ENCODE results near the gene TNFRSF1B.
A peak's percentile ranks its signal among the peaks of the same experiment; 100 is the strongest.

Gene TNFRSF1B

DNA sequence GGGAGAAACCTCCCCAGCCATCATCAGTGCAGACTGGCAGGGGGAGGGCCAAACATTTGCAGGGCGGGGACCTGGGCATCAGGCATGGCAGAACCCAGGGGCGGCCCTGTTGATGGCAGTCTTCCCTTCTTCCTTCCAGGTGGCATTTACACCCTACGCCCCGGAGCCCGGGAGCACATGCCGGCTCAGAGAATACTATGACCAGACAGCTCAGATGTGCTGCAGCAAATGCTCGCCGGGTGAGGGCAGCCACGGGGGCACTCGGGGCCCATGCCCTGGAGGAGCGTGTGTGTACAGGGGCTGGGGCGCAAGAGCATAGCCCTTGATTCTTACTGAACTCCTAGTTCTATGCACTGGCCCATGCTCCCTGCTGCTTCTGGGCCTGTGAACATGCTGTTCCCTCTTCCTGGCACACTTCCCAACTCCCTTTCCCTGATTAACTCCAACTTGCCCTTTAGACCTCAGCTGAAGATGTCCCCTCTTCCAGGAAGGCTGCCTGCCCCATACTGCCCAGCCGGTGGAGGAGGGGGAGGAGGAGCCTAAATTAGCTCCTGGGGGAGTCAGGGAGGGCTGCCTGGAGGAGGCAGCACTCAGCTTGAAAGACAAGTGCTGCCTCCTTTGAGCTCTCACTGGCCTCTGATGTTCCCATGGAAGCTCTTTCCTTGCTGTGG is 22.0 kb downstream of the TNFRSF1B start:
- no peak for DNase-seq (ENCODE audit: low spot score)
- no peak for FAIRE-seq

DNA sequence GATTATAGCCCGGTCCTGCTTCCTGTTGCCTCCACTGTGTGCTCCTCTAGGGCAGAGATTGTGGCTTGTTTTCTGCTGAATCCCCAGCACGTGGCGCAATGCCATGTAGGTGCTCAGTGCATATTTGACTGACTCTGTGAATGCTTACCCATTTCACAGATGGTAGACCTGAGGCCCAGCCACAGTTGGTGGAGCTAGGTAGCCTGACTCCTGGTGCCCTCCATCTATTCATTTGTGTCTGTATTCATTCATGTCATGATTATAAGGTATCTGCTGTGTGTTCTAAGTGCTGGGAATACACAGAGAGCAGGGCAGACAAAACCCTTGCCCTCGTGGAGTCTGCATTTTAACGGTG is 22.5 kb downstream of the TNFRSF1B start:
- FAIRE-seq: no peak
- DNase-seq (ENCODE audit: low spot score): no peak

DNA sequence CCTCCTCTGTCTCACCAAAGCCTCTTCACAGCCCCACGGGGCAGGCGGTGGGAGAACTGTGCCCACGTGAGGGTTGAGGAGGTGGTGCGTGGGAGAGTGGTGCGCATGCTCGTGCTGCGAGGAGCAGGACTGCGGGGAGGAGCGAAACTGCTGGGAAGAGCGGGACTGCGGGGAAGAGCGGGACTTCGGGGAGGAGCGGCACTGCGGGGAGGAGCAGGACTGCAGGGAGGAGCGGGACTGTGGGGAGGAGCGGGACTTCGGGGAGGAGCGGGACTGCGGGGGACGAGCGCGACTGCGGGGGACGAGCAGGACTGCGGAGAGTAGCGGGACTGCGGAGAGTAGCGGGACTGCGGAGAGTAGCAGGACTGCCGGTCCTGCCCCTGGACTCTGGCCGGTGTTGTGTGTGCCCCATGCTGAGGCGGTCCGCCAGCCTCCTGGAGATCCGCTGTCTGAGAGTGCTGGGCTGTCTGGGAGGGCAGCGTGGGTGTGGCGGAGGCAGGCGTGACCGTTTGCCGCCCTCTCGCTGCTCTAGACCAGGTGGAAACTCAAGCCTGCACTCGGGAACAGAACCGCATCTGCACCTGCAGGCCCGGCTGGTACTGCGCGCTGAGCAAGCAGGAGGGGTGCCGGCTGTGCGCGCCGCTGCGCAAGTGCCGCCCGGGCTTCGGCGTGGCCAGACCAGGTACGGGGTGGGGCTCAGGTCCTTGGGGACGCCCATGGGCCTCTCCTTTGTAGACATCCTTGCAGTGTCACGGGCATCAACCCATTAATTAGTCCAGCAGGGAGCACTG is 24.6 kb downstream of the TNFRSF1B start:
- FAIRE-seq: no peak
- DNase-seq (ENCODE audit: low spot score): no peak

DNA sequence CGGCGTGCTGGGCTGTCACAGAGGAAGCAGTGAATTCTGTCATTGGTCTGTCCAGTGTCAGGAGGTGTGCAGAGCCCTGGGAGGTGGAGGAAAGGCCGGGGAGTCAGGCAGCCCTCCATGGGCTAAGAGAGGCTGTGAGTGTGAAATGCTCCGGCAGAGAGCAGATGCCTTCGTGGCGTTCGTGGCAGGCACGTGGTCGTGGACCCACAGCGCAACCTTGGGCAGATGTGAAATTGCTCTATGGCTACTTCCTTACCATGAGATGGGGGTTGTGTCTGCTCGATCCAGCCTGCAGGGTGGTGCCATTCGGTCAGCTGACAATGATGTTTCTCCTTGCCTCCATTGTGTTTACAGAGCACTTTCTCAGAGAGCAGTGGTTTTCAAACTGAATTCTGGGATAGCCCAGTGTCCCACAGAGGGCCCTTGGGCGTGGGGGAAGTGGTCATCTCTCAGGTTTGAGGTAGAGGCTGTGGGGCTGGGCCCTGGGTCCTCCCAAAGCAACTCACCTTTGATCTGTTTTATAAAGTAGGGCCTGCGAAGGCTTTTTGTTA is 27.9 kb downstream of the TNFRSF1B start:
- FAIRE-seq (no peak), DNase-seq (ENCODE audit: low spot score) (no peak)

DNA sequence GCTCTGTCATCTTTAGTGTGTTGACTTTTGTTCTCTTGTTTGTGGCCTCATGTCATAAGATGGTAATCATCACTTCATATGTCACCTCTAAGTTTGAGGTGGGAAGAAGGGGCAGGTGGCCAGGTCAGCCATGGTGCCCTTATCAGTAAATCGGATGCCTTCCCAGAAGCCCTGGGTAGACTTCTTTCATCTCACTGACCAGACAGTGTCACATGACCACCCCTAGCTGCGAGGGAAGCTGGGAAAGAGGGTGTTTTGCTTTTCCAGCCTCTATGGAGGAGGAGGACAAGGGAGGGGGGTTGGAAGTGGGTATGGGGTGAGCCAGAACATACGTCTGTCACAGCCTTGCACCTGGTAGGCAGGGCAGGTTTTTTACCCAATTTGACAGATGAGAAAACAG is 28.6 kb downstream of the TNFRSF1B start:
- no peak for DNase-seq (ENCODE audit: low spot score)
- FAIRE-seq: no peak

DNA sequence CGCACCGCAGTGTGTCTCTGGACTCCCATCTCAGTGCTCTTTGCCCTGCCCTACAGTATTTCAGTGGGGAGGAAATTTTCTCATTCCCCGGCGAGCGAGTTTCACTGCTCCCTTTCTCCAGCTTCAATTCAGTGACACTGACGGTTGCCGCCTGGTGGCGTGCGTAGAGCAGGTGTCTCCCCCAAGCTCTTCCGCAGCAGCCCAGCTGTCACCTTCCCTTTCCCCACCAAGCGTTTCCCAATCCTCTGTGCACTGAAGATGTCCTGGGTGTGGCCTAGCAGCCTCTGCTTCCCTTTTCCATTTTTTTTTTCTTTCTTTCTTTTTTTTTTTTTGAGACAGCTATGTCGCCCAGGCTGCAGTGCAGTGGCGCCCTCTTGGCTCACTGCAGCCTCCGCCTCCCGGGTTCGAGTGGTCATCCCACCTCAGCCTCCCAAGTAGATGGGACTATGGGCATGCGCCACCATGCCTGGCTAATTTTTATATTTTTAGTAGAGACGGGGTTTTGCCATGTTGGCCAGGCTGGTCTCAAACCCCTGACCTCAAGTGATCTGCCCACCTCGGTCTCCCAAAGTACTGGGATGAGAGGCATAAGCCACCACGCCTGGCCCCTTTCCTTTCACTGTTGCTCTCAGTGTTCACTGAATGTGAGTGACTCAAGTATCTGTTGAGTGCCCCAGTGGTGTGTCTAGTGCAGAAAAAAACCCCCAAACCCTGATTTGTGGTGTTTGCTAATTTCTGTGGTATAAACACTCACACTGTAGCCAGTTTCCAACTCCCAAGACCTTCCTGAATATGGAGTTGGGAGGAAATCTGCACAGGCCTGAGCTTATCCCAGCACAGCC is 30.1 kb downstream of the TNFRSF1B start:
- no peak for FAIRE-seq
- DNase-seq (ENCODE audit: low spot score): no peak

DNA sequence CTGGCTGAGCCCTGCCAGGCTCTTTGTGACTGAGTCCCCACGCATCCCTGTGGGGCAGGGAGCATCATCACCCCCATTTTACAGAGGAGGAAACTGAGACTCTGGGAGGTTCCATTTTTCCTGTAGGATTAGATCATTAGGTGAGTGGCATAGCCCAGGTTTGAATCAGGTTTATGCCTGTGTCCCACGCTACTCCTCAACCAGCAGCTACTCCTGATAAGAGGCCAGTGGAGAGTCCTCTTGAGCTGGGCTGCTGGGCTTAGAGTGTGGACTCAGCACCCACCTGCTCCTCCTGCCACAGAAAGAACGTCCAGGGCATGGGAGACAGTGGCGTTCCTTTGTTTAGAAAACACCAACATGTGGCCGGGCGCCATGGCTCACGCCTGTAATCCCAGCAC is 30.7 kb downstream of the TNFRSF1B start:
- no peak for DNase-seq (ENCODE audit: low spot score)
- FAIRE-seq: no peak

DNA sequence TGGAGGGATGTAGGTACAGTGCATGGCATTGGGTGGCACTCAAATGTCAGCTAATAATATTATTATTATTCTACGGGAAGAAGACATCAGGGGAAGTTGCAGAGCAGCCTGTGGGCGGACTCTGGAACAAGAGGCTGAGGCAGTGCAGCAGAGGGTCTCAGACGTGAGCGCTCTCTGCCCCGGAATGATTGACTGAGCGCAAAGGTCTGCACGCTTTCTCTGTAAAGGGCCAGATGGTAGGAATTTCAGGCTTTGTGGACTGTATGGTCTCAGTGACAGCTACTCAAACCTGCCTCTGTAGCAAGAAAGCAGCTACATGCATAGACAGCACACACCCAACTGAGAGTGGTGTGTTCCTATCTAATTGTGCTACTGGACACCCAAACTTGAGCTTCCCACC is 33.4 kb downstream of the TNFRSF1B start:
- FAIRE-seq (no peak), DNase-seq (ENCODE audit: low spot score) (no peak)

DNA sequence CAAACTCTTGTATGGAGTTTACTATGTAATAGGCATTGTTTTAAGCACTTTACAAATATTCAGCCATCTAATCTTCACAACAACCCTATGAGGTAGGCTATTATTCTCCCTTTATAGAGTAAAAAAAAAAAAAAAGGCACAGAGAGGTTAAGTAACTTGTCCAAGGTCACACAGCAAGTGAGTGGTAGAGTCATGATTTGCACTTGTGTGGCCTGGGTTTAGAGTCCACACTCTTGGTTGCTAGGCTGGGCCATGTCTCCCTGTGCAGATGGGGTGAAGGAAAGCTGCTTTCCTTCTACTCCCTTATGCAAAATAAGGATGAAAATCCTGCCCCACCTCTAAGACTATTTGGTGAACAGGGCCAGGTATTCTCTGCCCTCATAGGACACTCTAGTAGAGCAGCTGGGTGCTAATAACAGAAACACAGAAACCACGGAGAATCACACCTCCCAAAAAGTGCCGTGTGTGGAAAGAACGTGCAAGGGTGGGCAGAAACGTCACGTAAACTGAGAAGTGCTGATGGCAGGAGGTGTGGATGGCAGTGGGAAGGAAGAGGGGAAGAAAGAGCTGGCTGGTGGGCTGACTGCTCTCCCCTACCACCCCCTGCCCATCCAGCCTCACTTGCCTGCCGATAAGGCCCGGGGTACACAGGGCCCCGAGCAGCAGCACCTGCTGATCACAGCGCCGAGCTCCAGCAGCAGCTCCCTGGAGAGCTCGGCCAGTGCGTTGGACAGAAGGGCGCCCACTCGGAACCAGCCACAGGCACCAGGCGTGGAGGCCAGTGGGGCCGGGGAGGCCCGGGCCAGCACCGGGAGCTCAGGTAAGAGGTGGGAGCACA is 34.8 kb downstream of the TNFRSF1B start:
- FAIRE-seq: no peak

DNA sequence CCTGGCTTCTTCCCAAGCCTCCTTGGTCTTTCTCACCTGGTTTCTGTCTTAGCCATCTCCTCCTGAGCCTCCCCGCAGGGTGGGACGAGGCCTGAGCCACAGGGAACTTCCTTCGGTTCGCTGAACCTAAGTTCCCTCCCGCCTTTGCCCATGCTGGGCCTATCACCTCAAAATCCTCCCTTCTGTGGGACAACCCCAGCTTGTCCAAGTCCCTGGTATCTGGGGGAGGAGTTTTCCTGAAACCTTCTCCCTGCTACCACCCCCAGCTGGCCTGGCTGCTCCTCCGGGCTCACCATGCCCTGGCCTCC is 35.4 kb downstream of the TNFRSF1B start:
- DNase-seq (ENCODE audit: low spot score): no peak
- FAIRE-seq: no peak

More for the DNA sequence above, 34.8 kb downstream of the TNFRSF1B start:
- DNase-seq (ENCODE audit: low spot score): no peak

DNA sequence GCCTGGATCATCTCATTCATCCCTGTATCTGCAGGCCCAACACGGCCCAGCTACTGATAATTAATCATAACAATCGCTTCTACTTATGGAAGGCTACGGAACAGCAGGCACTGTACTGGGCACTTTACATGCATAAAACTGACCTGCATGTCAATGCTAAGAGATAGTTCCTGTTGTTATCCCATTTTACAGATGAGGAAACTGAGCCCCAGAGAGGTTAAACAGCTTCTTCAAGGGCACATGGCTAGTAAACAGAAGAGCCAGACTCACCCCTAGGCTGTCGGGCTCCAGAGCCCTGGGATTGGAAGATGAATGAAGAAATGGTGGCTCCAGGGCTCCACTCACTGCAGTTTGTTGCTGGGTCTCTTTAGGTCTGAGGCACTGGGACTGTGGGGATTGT is 35.8 kb downstream of the TNFRSF1B start:
- no peak for FAIRE-seq
- DNase-seq (ENCODE audit: low spot score): no peak

DNA sequence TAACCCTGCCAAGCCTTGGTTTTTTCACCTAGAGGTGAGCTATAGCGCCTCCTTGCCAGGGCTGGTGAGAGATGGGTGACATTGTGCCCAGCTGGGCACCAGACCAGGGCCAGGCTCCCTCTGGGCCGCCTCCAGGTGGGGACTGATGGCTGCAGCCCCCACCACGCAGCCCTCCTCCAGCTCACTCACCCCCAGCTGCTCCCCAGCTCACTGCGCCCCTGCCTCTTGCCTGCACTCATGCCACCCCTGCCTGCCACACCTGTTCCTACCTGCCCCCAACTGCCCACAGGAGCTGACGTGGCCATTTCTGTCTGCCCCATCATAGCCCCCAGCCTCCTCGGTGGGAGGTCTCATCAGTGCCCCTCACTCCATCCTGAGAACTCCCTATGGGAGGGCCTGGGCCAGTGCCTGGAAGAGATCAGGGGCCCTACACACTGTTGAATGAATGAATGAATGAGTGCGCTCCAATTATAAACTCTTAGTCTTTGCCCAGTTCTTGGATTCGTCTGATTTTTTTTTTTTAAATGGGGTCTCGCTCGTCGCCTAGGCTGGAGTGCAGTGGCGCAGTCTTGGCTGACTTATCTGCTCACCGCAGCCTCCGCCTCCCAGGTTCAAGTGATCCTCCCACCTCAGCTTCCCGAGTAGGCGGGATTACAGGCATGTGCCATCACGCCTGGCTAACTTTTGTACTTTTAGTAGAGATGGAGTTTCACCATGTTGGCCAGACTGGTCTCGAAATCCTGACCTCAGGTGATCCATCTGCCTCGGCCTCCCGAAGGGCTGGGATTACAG is 36.6 kb downstream of the TNFRSF1B start:
- no peak for FAIRE-seq
- no peak for DNase-seq (ENCODE audit: low spot score)

DNA sequence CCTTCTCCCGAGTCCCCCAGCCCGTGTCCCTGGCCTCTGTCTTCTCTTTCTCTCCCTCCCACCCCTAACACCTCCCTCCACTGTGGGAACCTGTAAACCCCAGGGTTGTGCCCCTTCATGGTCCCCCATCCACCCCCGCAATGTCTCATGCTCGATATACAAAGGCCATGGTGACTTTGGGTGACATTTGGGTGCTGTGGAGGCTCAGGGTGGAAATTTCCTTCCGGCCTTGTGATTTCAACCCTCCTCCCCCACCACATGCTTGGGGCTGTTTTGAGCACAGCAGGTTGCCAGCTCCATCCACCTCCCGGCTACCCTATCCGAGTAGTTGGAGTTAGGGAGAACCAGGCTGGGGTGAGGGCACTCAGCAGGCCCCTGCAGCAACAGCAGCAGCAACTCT is 37.3 kb downstream of the TNFRSF1B start:
- FAIRE-seq (no peak), DNase-seq (ENCODE audit: low spot score) (no peak)

DNA sequence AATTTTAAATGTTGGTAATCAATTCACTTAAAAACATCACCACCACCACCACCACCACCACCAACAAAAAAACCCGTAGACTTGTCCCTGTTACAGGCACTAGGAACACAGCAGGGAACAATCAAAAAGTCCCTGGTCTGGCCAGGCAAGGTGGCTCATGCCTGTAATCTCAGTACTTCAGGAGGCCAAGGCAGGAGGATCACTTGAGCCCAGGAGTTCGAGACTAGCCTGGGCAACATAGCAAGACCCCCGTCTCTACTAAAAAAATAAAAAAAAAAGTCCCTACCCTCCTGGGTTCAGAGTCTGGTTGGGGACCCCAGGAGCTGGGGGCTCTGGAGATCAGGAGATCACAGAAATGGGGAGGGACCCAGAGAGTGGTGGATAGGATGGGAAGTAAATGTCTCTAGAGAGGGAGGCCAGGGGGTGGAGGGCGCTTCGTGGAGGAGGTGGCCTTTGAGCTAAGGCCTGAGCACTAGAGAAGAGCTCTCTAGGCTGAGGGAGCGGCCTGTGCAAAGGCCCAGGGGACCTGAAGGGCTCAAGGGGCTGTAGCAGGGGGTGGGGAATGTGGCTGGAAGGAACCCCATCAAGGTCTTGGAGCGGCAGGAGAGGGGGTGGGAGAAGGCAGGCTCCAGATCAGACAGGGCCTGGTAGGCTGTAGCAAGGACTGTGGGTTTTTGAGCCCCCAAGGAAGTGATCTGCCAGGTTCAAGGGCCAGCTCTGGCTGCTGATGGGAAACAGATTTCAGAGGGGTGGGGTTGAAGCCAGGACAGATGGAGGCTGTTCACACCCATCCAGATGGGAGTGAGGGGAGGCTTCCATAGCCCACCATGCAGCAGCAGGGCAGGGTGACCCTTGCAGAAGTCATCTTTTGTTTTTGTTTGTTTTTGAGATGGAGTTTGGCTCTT is 38.2 kb downstream of the TNFRSF1B start:
- FAIRE-seq (no peak), DNase-seq (ENCODE audit: low spot score) (no peak)

DNA sequence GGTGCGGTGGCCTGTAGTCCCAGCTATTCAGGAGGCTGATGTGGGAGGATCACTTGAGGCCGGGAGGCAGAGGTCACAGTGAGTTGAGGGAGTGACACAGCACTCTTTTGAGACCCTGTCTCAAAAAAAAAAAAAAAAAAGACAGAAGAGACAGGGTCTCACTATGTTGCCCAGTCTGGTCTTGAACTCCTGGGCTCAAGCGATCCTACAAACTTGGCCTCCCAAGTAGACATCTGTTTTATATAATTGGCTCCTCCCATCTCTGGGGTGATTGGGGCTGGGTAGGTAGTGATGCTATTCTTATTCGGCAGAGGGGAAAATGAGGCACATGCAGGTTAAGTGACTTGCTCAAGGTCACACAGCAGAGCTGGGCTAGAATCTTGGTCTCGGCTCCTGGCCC is 39.4 kb downstream of the TNFRSF1B start:
- no peak for FAIRE-seq
- DNase-seq (ENCODE audit: low spot score): no peak

DNA sequence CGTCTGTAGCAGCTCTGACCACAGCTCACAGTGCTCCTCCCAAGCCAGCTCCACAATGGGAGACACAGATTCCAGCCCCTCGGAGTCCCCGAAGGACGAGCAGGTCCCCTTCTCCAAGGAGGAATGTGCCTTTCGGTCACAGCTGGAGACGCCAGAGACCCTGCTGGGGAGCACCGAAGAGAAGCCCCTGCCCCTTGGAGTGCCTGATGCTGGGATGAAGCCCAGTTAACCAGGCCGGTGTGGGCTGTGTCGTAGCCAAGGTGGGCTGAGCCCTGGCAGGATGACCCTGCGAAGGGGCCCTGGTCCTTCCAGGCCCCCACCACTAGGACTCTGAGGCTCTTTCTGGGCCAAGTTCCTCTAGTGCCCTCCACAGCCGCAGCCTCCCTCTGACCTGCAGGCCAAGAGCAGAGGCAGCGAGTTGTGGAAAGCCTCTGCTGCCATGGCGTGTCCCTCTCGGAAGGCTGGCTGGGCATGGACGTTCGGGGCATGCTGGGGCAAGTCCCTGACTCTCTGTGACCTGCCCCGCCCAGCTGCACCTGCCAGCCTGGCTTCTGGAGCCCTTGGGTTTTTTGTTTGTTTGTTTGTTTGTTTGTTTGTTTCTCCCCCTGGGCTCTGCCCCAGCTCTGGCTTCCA is 40.1 kb downstream of the TNFRSF1B start:
- DNase-seq (ENCODE audit: low spot score) (no peak), FAIRE-seq (no peak)

DNA sequence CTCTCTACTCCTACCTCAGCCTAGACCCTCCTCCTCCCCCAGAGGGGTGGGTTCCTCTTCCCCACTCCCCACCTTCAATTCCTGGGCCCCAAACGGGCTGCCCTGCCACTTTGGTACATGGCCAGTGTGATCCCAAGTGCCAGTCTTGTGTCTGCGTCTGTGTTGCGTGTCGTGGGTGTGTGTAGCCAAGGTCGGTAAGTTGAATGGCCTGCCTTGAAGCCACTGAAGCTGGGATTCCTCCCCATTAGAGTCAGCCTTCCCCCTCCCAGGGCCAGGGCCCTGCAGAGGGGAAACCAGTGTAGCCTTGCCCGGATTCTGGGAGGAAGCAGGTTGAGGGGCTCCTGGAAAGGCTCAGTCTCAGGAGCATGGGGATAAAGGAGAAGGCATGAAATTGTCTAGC is 41.5 kb downstream of the TNFRSF1B start:
- FAIRE-seq: no peak
- DNase-seq (ENCODE audit: low spot score): no peak

DNA sequence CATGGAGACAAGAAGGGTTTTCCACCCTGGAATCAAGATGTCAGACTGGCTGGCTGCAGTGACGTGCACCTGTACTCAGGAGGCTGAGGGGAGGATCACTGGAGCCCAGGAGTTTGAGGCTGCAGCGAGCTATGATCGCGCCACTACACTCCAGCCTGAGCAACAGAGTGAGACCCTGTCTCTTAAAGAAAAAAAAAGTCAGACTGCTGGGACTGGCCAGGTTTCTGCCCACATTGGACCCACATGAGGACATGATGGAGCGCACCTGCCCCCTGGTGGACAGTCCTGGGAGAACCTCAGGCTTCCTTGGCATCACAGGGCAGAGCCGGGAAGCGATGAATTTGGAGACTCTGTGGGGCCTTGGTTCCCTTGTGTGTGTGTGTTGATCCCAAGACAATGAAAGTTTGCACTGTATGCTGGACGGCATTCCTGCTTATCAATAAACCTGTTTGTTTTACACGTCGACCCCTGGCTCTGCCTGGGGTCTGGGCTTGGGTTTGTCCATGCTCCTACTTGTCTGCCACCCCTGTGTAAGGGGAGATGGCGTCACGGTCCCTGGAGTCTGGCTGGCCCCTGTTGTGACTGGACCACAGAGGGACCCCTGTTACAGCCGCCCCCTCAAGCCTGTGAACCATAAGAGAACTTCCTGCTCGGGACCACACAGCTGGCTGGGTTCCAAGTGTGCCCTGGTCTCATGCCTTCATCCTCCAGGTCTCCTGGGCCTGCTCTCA is 42.1 kb downstream of the TNFRSF1B start:
- FAIRE-seq: no peak
- peak; percentile 40 for DNase-seq (ENCODE audit: low spot score)

Data from RCC 7860 (cell line).